HG02885 (cell line): ENCODE results near the gene RALGPS1.

ENCODE experiments used
- ATAC-seq: cut with Tn5 transposase; IDR thresholded peaks from one replicate; pipeline ENCODE4 v1.9.1; 2021; ENCODE audit warnings: mild to moderate bottlenecking; ENCODE audit not compliant: unreplicated experiment, poor library complexity

The RALGPS1 gene

GRCh38 chr9:126982215-126983002 lies 67.8 kb downstream of the RALGPS1 start:
- ATAC-seq, result no peak

DNA sequence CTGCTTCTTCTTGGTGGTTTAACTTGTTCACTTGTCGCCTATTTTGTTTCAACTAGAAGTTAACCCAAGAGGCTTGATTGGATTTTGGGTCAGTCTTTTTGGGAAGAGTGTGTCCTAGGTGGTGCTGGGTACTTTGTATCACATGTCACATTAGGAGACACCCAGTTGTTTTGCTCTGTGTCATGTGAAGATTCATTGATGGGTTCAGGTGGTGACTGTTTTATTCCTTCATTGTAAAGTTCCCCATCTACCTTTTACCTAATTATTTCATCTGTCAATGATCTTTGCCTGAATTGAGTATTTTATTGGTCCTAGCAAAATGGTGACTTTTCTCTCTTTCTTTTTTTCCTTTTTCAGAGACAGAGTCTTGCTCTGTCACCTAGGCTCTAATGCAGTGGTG lies 69.2 kb downstream of the RALGPS1 start:
- ATAC-seq, result no peak

GRCh38 chr9:126984969-126985368 lies 70.4 kb downstream of the RALGPS1 start:
- ATAC-seq, result no peak

DNA sequence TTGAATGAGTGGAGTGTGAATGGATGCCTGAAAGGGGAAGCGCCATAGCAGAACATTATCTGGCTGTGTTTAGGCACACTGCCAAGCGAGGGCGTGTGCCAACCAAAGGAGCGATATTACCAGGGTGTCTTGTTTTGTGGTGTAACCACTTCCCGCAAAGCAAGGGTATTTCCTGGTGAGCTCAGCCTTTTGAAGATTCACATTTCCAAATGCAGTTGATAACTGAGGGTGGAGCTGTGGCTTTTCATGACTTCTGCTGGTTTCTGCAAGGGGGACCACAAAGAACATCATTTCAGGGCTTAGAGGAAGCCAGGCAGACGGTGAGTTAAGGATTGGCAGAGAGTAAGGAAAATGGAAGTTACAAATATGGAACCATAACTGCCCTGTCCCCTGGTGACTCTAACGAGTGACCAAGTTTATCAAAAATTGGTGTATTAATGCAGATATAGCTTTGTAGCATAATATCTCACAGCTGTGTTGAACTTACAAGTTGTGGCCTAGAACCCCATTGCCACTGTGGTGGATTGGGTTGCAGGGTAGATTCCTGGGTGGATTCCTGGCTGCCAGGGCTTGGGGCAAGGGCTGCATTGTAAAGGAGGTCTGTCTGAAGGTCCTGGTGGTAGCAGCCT lies 71.4 kb downstream of the RALGPS1 start:
- ATAC-seq, result peak; percentile 51

DNA sequence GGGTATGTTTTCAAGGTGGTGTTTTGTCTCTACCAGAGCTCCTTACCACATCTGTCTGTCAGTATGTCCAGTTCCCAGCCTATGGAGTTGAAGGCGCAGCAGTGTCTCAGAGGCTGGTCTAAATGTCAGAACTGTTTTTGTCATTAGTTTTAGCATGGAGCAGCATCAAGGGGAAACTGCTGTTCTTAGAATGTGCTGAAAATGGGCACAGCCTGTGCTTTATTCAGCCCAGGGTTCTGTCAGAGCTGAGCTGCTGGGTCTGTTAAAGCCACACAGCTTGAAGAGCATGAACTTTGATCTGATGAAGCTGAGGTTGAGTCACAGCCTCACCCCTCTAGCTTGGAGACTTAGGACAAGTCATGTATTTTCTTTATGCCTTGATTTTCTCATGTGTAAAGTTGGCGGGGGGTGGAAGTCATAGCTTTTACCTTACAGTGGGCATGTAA lies 71.9 kb downstream of the RALGPS1 start:
- ATAC-seq, result no peak

- no peak for ATAC-seq
Observed at GRCh38 chr9:126988857-126989256, 74.3 kb downstream of the RALGPS1 start.

DNA sequence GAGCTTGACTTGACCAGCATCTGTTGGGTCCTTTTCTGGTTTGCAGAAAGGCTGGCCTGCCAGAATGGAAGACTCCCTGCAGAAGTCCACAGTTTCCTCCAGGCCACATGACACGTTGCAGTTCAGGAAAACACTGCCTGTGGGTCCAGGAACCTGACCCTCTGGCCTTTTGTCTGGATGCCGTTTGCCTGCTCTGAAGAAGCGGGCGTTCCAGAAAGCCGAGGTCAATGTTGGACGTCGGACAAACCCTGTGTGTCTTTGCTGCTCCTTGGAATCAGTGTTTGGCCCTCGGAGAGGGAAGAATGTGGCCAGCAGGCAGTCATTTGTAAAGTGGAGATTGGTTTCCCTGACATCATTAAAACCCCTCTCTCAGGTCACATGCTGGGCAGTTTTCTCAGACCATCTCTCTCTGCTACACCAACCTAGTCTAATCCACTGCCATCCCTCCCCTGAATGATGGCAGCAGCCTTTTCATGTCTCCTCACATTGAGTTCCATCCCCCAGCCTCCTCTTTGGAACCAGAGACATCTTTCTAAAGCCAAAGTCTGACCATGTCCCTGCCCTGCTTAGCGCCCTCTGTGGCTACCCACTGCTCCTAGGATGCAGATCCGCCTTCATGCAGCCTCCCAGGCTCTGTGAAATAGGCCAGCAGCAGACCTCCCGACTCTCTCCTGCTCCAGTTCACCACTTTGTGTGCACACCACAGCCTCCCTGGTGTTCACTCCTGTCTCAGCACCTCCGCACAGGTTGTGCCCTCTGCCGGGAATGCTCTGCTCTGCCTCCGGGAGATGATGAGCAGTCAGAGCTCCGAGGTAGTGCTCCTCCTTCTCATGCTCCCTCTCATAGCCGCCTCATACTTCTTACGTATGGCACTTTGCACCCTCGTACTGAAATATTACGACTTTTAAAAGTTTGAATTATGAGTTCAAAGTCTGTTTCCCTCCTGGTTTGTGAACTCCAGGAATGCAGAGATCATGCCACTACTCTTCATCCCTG lies 75.6 kb downstream of the RALGPS1 start:
- no peak for ATAC-seq

DNA sequence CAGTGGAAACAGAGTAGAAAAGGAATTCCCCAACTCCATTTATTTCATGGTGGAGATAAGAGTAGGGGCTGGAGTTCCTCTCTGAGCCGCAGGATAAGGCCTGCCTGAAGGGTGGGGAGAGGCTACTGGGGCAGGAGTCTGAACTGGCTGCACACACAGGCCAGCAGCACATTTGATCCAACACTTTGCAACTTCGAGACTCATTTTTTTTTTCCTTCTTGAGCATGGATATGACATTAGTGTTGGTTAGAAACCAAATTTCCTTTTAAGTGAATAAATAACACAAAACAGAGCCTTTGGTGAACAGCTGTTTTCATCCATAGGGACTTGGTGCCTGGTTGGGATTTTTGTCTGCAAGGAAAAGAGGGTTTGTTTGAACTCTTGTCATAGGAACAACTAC lies 76.6 kb downstream of the RALGPS1 start:
- no peak for ATAC-seq

- no peak for ATAC-seq
Observed at GRCh38 chr9:126992427-126992826, 77.8 kb downstream of the RALGPS1 start.

GRCh38 chr9:126999315-127000068 lies 84.9 kb downstream of the RALGPS1 start:
- no peak for ATAC-seq

- peak; percentile 96 for ATAC-seq
Observed at GRCh38 chr9:127004946-127005769, 90.6 kb downstream of the RALGPS1 start.

GRCh38 chr9:127005770-127006314 lies 91.3 kb downstream of the RALGPS1 start:
- peak; percentile 28 for ATAC-seq

GRCh38 chr9:127007638-127008037 lies 93.1 kb downstream of the RALGPS1 start:
- no peak for ATAC-seq

DNA sequence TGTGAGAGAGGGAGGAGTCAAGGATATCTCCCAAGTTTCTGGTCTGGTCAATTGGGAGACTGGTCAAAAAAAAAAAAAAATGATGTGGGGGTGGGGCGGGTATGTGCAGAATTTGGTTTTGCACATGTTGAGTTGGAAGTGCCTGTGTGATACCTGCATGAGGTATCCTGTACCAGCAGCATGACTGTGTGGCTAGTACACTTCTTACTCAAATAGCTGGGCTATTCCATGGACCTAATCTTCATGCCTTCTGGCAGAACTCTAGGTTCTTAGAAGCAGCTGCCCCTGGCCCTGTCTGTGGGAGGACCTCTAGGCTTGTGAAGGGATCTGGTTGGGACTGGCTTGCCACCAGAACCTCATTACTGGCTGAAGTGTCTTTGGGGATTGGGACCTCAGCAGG lies 93.5 kb downstream of the RALGPS1 start:
- ATAC-seq, result no peak

- no peak for ATAC-seq
Observed at GRCh38 chr9:127011772-127012171, 97.2 kb downstream of the RALGPS1 start.

DNA sequence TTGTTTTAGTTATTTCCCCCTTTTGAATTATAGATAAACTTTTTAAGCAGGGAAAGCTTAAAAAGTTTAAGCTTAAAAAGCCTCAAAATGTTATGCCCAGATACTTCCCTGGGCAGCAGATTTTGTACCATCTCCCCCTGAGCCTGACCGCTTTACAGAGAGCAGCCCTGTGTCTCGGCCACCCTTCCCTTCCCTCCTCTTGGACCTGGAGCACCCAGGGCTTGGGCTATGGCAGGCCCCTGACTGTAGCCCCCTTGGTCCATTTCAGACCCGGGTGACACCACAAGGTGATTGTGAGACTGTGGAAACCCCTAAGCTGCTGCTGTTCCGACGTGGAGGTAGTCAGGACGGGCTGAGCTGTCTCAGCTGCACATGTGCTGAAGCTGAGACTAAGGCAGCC lies 97.7 kb downstream of the RALGPS1 start:
- no peak for ATAC-seq

GRCh38 chr9:127013597-127013996 lies 99.0 kb downstream of the RALGPS1 start:
- ATAC-seq, result no peak

DNA sequence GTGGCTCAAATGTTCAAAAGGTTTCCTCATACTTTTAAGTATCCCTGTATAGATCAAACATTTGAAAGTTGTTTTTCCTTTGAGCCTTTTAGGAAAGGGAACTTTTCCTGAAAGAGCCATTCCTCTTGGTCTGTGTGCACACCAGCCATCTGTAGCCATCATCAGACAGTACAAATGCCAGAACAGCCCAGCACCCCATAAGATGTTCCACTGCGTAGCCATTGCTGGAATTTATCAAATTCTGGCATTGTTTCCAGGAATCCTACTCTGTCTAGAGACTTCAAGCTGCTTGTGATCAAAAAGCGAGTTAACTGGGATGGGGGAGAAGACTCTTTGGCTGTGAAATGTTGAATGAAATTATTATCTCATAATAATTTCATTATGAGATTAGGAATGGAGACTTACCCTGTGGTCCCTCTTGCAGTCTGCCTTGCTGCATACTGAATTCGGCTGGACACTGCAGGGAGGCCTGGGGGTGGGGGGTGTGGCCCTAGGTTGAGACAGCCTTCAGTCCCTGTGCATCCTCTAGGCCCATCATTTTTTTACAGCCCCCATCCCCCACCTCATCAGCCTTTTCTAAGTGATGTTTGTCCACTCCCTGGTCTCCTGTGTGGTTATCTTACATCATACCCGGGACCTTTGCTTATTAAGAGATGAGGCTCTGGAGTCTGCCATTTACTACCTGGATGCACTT lies 99.8 kb downstream of the RALGPS1 start:
- no peak for ATAC-seq
